Sigmoid colon (tissue), 7 donors: Measurements from ENCODE around the gene LSM12. TPM values are rescaled to one million over a fixed set of nuclear protein-coding genes. Genes with fewer than 3 reads are reported as not detected.
"Not testable (repeated sequence)": the region's sequence is repeated elsewhere in the genome, so short reads cannot be mapped to it uniquely, and the experiment has no call there.

ENCODE experiments used
- DNase-seq: peaks from one replicate; pipeline ENCODE4 v3.0.0-alpha.2; 2019
- H3K27ac ChIP-seq, 4 donors: fragments of 200-600 bp; sonication (generic); one replicate each; pipeline ENCODE4 v1.5.1; 2016 to 2019; ENCODE audit warnings: mild to moderate bottlenecking in 1 of 4
- H3K27me3 ChIP-seq, 3 donors: fragments of 200-600 bp; sonication (generic); one replicate each; pipeline ENCODE4 v1.5.1; 2019; ENCODE audit warnings: mild to moderate bottlenecking in 1 of 3
- H3K36me3 ChIP-seq, 4 donors: fragments of 200-600 bp; sonication (generic); one replicate each; pipeline ENCODE4 v1.5.1; 2016 to 2019
- H3K4me1 ChIP-seq, 4 donors: fragments of 200-600 bp; sonication (generic); one replicate each; pipeline ENCODE4 v1.5.1; 2017 to 2019
- H3K4me3 ChIP-seq, 4 donors: fragments of 200-600 bp; sonication (generic); one replicate each; pipeline ENCODE4 v1.5.1; 2017 to 2019; ENCODE audit warnings: mild to moderate bottlenecking in 2 of 4, moderate library complexity in 1 of 4
- H3K9me3 ChIP-seq, 4 donors: fragments of 200-600 bp in 3 of 4; sonication (generic) in 3 of 4; one replicate each; pipeline versions ENCODE4 v1.5.1 to v1.6.1; 2013 to 2019
- EP300 ChIP-seq, 4 donors: sonication (generic); formaldehyde crosslinking; IDR thresholded peaks; one replicate each; pipeline ENCODE4 v1.6.1; 2017; ENCODE audit warnings: antibody characterized with exemption in 4 of 4
- POLR2A ChIP-seq, 2 donors: fragments of 450-650 bp; IDR thresholded peaks; one replicate each; pipeline ENCODE4 v1.6.1; 2016; ENCODE audit warnings: antibody characterized with exemption in 2 of 2, mild to moderate bottlenecking in 2 of 2, moderate library complexity in 2 of 2
- POLR2AphosphoS5 ChIP-seq, 4 donors: sonication (generic); formaldehyde crosslinking; IDR thresholded peaks; one replicate each; pipeline ENCODE4 v1.6.1; 2017; ENCODE audit warnings: antibody characterized with exemption in 4 of 4
- WGBS, 2 donors: extraction: QIAGEN DNeasy Blood & Tissue Kit; methylation state at CpG; one replicate each; pipeline ENCODE4 v1.1.7; 2013; 5-methylcytosine and 5-hydroxymethylcytosine counted together
- intact Hi-C: fragments of 100-400 bp; cut with DNase I; formaldehyde crosslinking; loops from one replicate; pipeline ENCODE4 v1.15.1; 2023
- polyA plus RNA-seq, 3 donors: library from polyadenylated mRNA; stranded (reverse); fragments of 200-250 nt; gene quantifications; one replicate each; pipeline ENCODE4 v1.2.3, GENCODE V29; 2013
- total RNA-seq, 4 donors: library from RNA; depleted of rRNA; stranded (reverse); fragments of >200 nt; gene quantifications; one replicate each; pipeline ENCODE4 v1.1.0, GENCODE V29; 2016
- TF ChIP-seq, protein P1 (sequence below), 4 experiments: fragments of 450-650 bp in 3 of 4; fragments of 200-600 bp in 1 of 4; IDR thresholded peaks; one replicate each; pipeline ENCODE4 v1.5.1; 2016 to 2019; ENCODE audit warnings: antibody characterized with exemption in 4 of 4, mild to moderate bottlenecking in 3 of 4, moderate library complexity in 2 of 4
- donor health status: healthy with polysubstance abuse.
- donor health status: Bipolar disorder and iron deficiency.
- donor health status: healthy.

LSM12 gene
- total and polyA plus RNA-seq, 7 donors, result 28.8 to 46.9 (median 37.9) TPM

DNA sequence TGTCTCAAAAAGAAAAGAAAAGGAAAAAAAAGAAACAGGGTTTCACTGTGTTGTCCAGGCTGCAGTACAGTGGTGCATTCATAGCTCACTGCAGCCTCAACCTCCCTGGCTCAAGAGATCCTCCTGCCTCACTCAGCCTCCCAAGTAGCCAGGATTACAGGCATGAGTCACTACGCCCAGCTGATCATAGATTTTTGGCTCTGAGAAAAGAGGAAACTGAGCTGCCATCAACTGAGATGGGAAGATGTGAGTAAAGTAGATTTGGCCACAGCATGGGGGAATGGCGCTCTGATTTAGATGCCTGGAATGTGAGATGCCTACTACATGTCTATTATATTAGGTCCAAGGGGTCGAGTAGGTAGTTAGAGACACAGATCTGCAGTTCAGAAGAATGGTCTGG lies 67.9 kb downstream of the LSM12 start:
- intact Hi-C loops, result no loop called here

GRCh38 chr17:43997180-43997579 lies 69.3 kb downstream of the LSM12 start:
- H3K4me1 ChIP-seq, H3K36me3 ChIP-seq, H3K4me3 ChIP-seq, intact Hi-C loops, DNase-seq, H3K9me3 ChIP-seq, H3K27ac ChIP-seq: not testable (repeated sequence)
- H3K27me3 ChIP-seq, result peaks cover 3 to 22% (median 8%) of the 10 kb centered on the region in 3 donors
- WGBS, 2 donors, result 85 to 88% methylated on average over 5 of the region's 5 CpGs

More for the DNA sequence above, 67.9 kb downstream of the LSM12 start:
- H3K36me3 ChIP-seq, result no peaks in the 10 kb centered on the region
- no peak overlapping the region for H3K27ac ChIP-seq
- no peak for DNase-seq
- no peak for TF ChIP-seq POLR2AphosphoS5 (IDR thresholded peaks at IDR 0.05)
- TF ChIP-seq POLR2A (IDR thresholded peaks at IDR 0.05), result no peak
- TF ChIP-seq, protein P1, sequence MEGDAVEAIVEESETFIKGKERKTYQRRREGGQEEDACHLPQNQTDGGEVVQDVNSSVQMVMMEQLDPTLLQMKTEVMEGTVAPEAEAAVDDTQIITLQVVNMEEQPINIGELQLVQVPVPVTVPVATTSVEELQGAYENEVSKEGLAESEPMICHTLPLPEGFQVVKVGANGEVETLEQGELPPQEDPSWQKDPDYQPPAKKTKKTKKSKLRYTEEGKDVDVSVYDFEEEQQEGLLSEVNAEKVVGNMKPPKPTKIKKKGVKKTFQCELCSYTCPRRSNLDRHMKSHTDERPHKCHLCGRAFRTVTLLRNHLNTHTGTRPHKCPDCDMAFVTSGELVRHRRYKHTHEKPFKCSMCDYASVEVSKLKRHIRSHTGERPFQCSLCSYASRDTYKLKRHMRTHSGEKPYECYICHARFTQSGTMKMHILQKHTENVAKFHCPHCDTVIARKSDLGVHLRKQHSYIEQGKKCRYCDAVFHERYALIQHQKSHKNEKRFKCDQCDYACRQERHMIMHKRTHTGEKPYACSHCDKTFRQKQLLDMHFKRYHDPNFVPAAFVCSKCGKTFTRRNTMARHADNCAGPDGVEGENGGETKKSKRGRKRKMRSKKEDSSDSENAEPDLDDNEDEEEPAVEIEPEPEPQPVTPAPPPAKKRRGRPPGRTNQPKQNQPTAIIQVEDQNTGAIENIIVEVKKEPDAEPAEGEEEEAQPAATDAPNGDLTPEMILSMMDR (IDR thresholded peaks at IDR 0.05), result no peak
- H3K4me3 ChIP-seq, result no peak overlapping the region
- no peaks in the 10 kb centered on the region for H3K9me3 ChIP-seq
- H3K27me3 ChIP-seq, result peaks cover 3 to 22% (median 19%) of the 10 kb centered on the region in 3 donors
- peaks cover 0 to 9% (median 8%) of the 10 kb centered on the region in 4 donors for H3K4me1 ChIP-seq
- 83 to 86% methylated on average over 3 of the region's 3 CpGs for WGBS, 2 donors

- TF ChIP-seq POLR2A (IDR thresholded peaks at IDR 0.05) (no peak), POLR2AphosphoS5 (IDR thresholded peaks at IDR 0.05) (no peak), EP300 (IDR thresholded peaks at IDR 0.05) (no peak)
- TF ChIP-seq, protein P1 (IDR thresholded peaks at IDR 0.05), result no peak
- no peak for DNase-seq
- Histone ChIP-seq H3K27me3 (peaks cover 0 to 22% (median 3%) of the 10 kb centered on the region in 3 donors), H3K36me3 (no peaks in the 10 kb centered on the region), H3K9me3 (no peaks in the 10 kb centered on the region), H3K4me3 (no peak overlapping the region), H3K27ac (no peak overlapping the region), H3K4me1 (peaks cover 0 to 9% (median 8%) of the 10 kb centered on the region in 4 donors)
- intact Hi-C loops, result loop anchor here (1.0 to 2.0 kb wide), 2 partner anchors 51 to 116 kb away; no protein-coding TSS in a partner anchor
- 16 to 21% methylated on average over 12 of the region's 12 CpGs for WGBS, 2 donors
Observed at GRCh38 chr17:43995150-43995471, 71.4 kb downstream of the LSM12 start.

DNA sequence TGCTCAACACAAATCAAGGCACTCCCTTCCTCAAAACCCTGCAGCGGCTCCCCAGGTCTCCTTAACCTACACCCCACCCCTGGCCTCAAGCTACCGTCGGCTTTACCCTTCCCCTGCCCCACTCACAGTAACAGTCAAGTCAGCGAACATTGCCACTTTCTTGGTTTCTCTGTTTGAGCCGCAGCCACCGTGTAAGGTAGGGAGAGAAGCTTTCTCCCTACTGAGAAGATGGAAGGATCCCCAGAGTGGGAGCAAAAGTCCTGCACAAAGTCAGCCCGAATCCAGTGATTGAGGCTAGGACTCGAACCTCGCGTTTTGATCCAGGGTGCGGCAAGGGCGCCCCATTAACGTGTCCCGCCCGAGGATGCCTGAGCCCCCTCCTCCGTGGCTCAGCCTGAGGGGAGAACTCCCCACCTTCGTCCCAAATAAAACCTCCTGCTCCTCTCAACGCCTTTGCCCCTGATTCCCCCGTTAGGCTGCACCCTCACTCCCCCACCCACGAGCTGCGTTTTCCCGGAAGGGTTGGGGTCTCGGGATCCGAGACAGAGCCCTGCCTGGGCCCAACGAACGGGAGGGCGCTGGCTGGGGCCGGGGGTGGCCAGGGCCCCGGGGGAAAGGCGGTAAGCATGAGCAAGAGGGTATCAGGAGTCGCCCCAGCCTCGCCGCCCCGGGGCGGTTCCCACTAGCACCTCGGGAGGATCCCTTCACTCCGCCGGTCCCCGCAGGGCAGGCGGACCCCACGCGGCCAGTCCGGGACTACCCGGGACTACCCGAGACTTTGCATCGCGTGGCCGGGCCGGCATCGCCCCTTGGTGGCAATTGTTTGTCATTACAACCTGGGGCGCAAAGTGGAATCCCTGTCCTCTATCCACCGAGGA lies 72.0 kb downstream of the LSM12 start:
- Histone ChIP-seq H3K27ac (no peak overlapping the region), H3K9me3 (no peaks in the 10 kb centered on the region), H3K4me3 (peak overlapping the region in 3 of 4 donors; percentile 16 to 35 (median 32)), H3K36me3 (no peaks in the 10 kb centered on the region), H3K4me1 (peaks cover 0 to 9% (median 8%) of the 10 kb centered on the region in 4 donors), H3K27me3 (peaks cover 0 to 22% (median 3%) of the 10 kb centered on the region in 3 donors)
- peak; percentile 83 for DNase-seq
- intact Hi-C loops, result loop anchor here (1.0 to 2.0 kb wide), 2 partner anchors 50 to 116 kb away; no protein-coding TSS in a partner anchor
- TF ChIP-seq POLR2AphosphoS5 (IDR thresholded peaks at IDR 0.05), result no peak
- TF ChIP-seq, protein P1 (IDR thresholded peaks at IDR 0.05), result peak; percentile 72 to 85 (median 76)
- no peak for TF ChIP-seq EP300 (IDR thresholded peaks at IDR 0.05)
- no peak for TF ChIP-seq POLR2A (IDR thresholded peaks at IDR 0.05)
- WGBS, 2 donors, result 9% methylated on average over 52 of the region's 52 CpGs

DNA sequence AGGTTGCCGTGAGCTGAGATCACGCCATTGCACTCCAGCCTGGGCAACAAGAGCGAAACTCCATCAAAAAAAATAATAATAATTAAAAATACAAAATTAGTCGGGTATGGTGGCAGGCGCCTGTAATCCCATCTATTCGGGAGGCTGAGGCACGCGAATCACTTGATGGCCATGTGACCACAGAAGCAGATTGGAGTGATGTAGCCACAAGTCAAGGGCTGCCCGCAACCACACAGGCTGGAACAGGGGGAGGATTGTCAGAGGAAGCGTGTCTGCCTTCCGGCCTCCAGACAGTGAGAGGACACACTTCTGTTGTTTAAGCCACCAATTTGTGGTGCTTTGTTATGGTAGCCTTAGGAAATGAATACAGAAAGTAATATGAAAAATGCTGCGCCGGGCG lies 73.8 kb downstream of the LSM12 start:
- 93 to 95% methylated on average over 14 of the region's 14 CpGs for WGBS, 2 donors
- Histone ChIP-seq H3K27ac (no peak overlapping the region), H3K36me3 (no peaks in the 10 kb centered on the region), H3K27me3 (peaks cover 3 to 23% (median 3%) of the 10 kb centered on the region in 3 donors), H3K4me1 (peaks cover 0 to 9% (median 8%) of the 10 kb centered on the region in 4 donors), H3K9me3 (no peaks in the 10 kb centered on the region), H3K4me3 (no peak overlapping the region)
- DNase-seq, result no peak
- intact Hi-C loops, result no loop called here
- TF ChIP-seq EP300 (IDR thresholded peaks at IDR 0.05), result no peak
- TF ChIP-seq, protein P1 (IDR thresholded peaks at IDR 0.05), result no peak
- TF ChIP-seq POLR2A (IDR thresholded peaks at IDR 0.05), result no peak
- no peak for TF ChIP-seq POLR2AphosphoS5 (IDR thresholded peaks at IDR 0.05)
